Fibroblast of lung (primary cell): ENCODE results near the gene ASAP2.

Source experiments
- CTCF ChIP-seq, 2 donors: IDR thresholded peaks in 1 of 2; conservative IDR thresholded peaks in 1 of 2; 1 replicate in 1 of 2; 2 replicates in 1 of 2; pipeline ENCODE4 v1.5.1; 2011 to 2012; ENCODE audit warnings: low read length in 2 of 2, control low read depth in 1 of 2, inconsistent platforms in 1 of 2, low read depth in 1 of 2, mild to moderate bottlenecking in 1 of 2
- EZH2 ChIP-seq: IDR thresholded peaks from 2 replicates; pipeline ENCODE4 v1.5.1; 2012; ENCODE audit warnings: low read length, control low read depth, mild to moderate bottlenecking; ENCODE audit errors: missing control alignments

GRCh38 chr2:9288233-9288632 is 81.6 kb downstream of the ASAP2 start:
- TF ChIP-seq EZH2, result no peak
- no peak for TF ChIP-seq CTCF (conservative IDR thresholded peaks at IDR 0.05 in 1 of 2, IDR thresholded peaks at IDR 0.05 in 1 of 2; ENCODE audit: low read depth in 1 of 2, low read length in 2 of 2)
